Cardiac fibroblast (primary cell): ENCODE measurements around the gene PAN2.

Experiments
- DNase-seq, 2 donors: peaks; one replicate each; pipeline versions ENCODE4 v3.0.0 to v3.0.0-alpha.2; 2010; ENCODE audit warnings: low read depth in 2 of 2
- H3K4me3 ChIP-seq, 2 donors: replicated peaks in 1 of 2; 1 replicate in 1 of 2; 2 replicates in 1 of 2; pipeline ENCODE4 v1.5.1; 2011; ENCODE audit warnings: low read depth in 2 of 2, low read length in 2 of 2, mild to moderate bottlenecking in 2 of 2, moderate library complexity in 1 of 2
- CTCF ChIP-seq: IDR thresholded peaks from one replicate; pipeline ENCODE4 v1.5.1; 2011; ENCODE audit warnings: low read depth, mild to moderate bottlenecking, low read length, inconsistent platforms

Gene PAN2

GRCh38 chr12:56299308-56299852 is 34.4 kb downstream of the PAN2 start:
- peak in 1 of 2 donors; percentile 33 for DNase-seq
- peak overlapping the region; percentile 73 to 89 for H3K4me3 ChIP-seq
- no peak for TF ChIP-seq CTCF

GRCh38 chr12:56298828-56299227 is 35.0 kb downstream of the PAN2 start:
- DNase-seq = no peak
- peak overlapping the region; percentile 73 to 89 for H3K4me3 ChIP-seq
- TF ChIP-seq CTCF = no peak

- no peak for TF ChIP-seq CTCF
- no peak overlapping the region for H3K4me3 ChIP-seq
- DNase-seq = peak in 1 of 2 donors; percentile 29
These were observed 36.4 kb downstream of the PAN2 start for GRCh38 chr12:56297400-56297799.

- DNase-seq = no peak
- H3K4me3 ChIP-seq = no peak overlapping the region
- no peak for TF ChIP-seq CTCF
These were observed 37.5 kb downstream of the PAN2 start for GRCh38 chr12:56296295-56296694.

GRCh38 chr12:56293795-56294194 is 40.0 kb downstream of the PAN2 start:
- no peak for TF ChIP-seq CTCF
- DNase-seq = no peak
- no peak overlapping the region for H3K4me3 ChIP-seq

- no peak for TF ChIP-seq CTCF
- no peak overlapping the region for H3K4me3 ChIP-seq
- no peak for DNase-seq
These were observed 45.0 kb downstream of the PAN2 start for GRCh38 chr12:56288705-56289387.
